Trophoblast cell (in vitro differentiated cells and primary cell): ENCODE results near the gene TEAD3.

Experiments
- DNase-seq, 2 donors: peaks; one replicate each; pipeline ENCODE4 v3.0.0-alpha.2; 2016
- H2AFZ ChIP-seq: 2 replicates; pipeline ENCODE4 v1.6.1; 2013; ENCODE audit warnings: low read length, moderate library complexity, mild to moderate bottlenecking; ENCODE audit not compliant: insufficient read depth, poor library complexity
- H2AK5ac ChIP-seq: 2 replicates; pipeline ENCODE4 v1.6.1; 2013; ENCODE audit warnings: mild to moderate bottlenecking, low read length
- H2BK120ac ChIP-seq: 2 replicates; pipeline ENCODE4 v1.6.1; 2013; ENCODE audit warnings: low read length, mild to moderate bottlenecking, moderate library complexity; ENCODE audit not compliant: insufficient read depth, poor library complexity
- H2BK12ac ChIP-seq: 2 replicates; pipeline ENCODE4 v1.6.1; 2013; ENCODE audit warnings: mild to moderate bottlenecking, low read length, moderate library complexity
- H2BK5ac ChIP-seq: 2 replicates; pipeline ENCODE4 v1.6.1; 2013; ENCODE audit warnings: low read length, low read depth, moderate library complexity, mild to moderate bottlenecking; ENCODE audit not compliant: poor library complexity
- H3K14ac ChIP-seq: 2 replicates; pipeline ENCODE4 v1.6.1; 2013; ENCODE audit warnings: mild to moderate bottlenecking, low read length
- H3K18ac ChIP-seq: 2 replicates; pipeline ENCODE4 v1.6.1; 2013; ENCODE audit warnings: mild to moderate bottlenecking, low read length
- H3K23ac ChIP-seq: 2 replicates; pipeline ENCODE4 v1.6.1; 2013; ENCODE audit warnings: low read length
- H3K27ac ChIP-seq: 2 replicates; pipeline ENCODE4 v1.5.1; 2013; ENCODE audit warnings: low read depth, mild to moderate bottlenecking, inconsistent platforms, low read length, moderate library complexity
- H3K27me3 ChIP-seq: 2 replicates; pipeline ENCODE4 v1.6.1; 2013; ENCODE audit warnings: inconsistent platforms, mild to moderate bottlenecking, low read length, moderate library complexity; ENCODE audit not compliant: insufficient read depth
- H3K36me3 ChIP-seq, 2 experiments: 1 replicate in 1 of 2; 2 replicates in 1 of 2; pipeline ENCODE4 v1.6.1; 2013; ENCODE audit warnings: low read length in 2 of 2, mild to moderate bottlenecking in 2 of 2, moderate library complexity in 1 of 2; ENCODE audit not compliant: insufficient read depth in 2 of 2, control insufficient read depth in 1 of 2
- H3K4ac ChIP-seq: 2 replicates; pipeline ENCODE4 v1.6.1; 2013; ENCODE audit warnings: low read depth, mild to moderate bottlenecking, low read length, moderate library complexity
- H3K4me1 ChIP-seq, 2 experiments: 1 replicate in 1 of 2; 2 replicates in 1 of 2; pipeline ENCODE4 v1.6.1; 2013; ENCODE audit warnings: low read length in 2 of 2, mild to moderate bottlenecking in 2 of 2, moderate library complexity in 1 of 2; ENCODE audit not compliant: insufficient read depth in 2 of 2, control insufficient read depth in 1 of 2
- H3K4me2 ChIP-seq: 2 replicates; pipeline ENCODE4 v1.6.1; 2013; ENCODE audit warnings: inconsistent platforms, mild to moderate bottlenecking, low read length, moderate library complexity
- H3K4me3 ChIP-seq: 2 replicates; pipeline ENCODE4 v1.5.1; 2013; ENCODE audit warnings: mild to moderate bottlenecking, low read depth, low read length, inconsistent platforms
- H3K79me1 ChIP-seq: one replicate; pipeline ENCODE4 v1.6.1; 2013; ENCODE audit warnings: low read length
- H3K79me2 ChIP-seq: 2 replicates; pipeline ENCODE4 v1.6.1; 2013; ENCODE audit warnings: low read length, mild to moderate bottlenecking; ENCODE audit not compliant: control insufficient read depth, insufficient read depth, poor library complexity
- H3K9ac ChIP-seq: 2 replicates; pipeline ENCODE4 v1.6.1; 2013; ENCODE audit warnings: mild to moderate bottlenecking, low read length
- H3K9me3 ChIP-seq: 2 replicates; pipeline ENCODE4 v1.6.1; 2013; ENCODE audit warnings: low read depth, mild to moderate bottlenecking, control low read depth, inconsistent platforms, low read length; ENCODE audit not compliant: insufficient read depth
- H4K12ac ChIP-seq: 2 replicates; pipeline ENCODE4 v1.6.1; 2013; ENCODE audit warnings: low read depth, mild to moderate bottlenecking, low read length, moderate library complexity
- H4K8ac ChIP-seq: 2 replicates; pipeline ENCODE4 v1.6.1; 2013; ENCODE audit warnings: low read depth, mild to moderate bottlenecking, low read length, moderate library complexity
- H4K91ac ChIP-seq: one replicate; pipeline ENCODE4 v1.6.1; 2013; ENCODE audit warnings: low read depth, mild to moderate bottlenecking, low read length, moderate library complexity
- WGBS: extraction: QIAGEN DNeasy Blood & Tissue Kit; methylation state at CpG from one replicate; pipeline ENCODE4 v1.1.7; 2013; ENCODE audit warnings: missing lambda C conversion rate; ENCODE audit not compliant: insufficient read length, insufficient coverage; ENCODE audit errors: extremely low coverage; 5-methylcytosine and 5-hydroxymethylcytosine counted together

Gene TEAD3

GRCh38 chr6:35508027-35508426, 11.1 kb upstream of the TEAD3 start:
- Histone ChIP-seq H3K4me1 (no peaks in the 10 kb centered on the region), H2AFZ (no peak overlapping the region), H3K27ac (no peak overlapping the region), H3K18ac (no peak overlapping the region), H2BK12ac (no peak overlapping the region), H4K12ac (no peak overlapping the region), H3K4me2 (no peak overlapping the region), H2AK5ac (no peak overlapping the region), H2BK5ac (no peak overlapping the region), H3K14ac (no peak overlapping the region), H3K79me1 (no peaks in the 10 kb centered on the region), H3K79me2 (no peaks in the 10 kb centered on the region), H3K23ac (no peak overlapping the region), H3K9ac (no peak overlapping the region), H4K8ac (no peak overlapping the region), H4K91ac (no peak overlapping the region), H2BK120ac (no peak overlapping the region), H3K36me3 (no peaks in the 10 kb centered on the region), H3K4ac (no peak overlapping the region), H3K27me3 (no peaks in the 10 kb centered on the region), H3K4me3 (no peak overlapping the region), H3K9me3 (no peaks in the 10 kb centered on the region)
- WGBS: no CpG with 5 or more reads among the region's 2 CpGs
- no peak for DNase-seq

- Histone ChIP-seq H3K79me2 (no peaks in the 10 kb centered on the region), H3K4me2 (no peak overlapping the region), H3K27me3 (no peaks in the 10 kb centered on the region), H3K23ac (no peak overlapping the region), H3K9me3 (no peaks in the 10 kb centered on the region), H2AFZ (no peak overlapping the region), H4K91ac (no peak overlapping the region), H2AK5ac (no peak overlapping the region), H2BK12ac (no peak overlapping the region), H4K12ac (no peak overlapping the region), H3K79me1 (no peaks in the 10 kb centered on the region), H3K4me3 (no peak overlapping the region), H3K18ac (no peak overlapping the region), H3K4ac (no peak overlapping the region), H4K8ac (no peak overlapping the region), H3K14ac (no peak overlapping the region), H2BK120ac (no peak overlapping the region), H3K27ac (no peak overlapping the region), H3K4me1 (no peaks in the 10 kb centered on the region), H3K9ac (no peak overlapping the region), H2BK5ac (no peak overlapping the region), H3K36me3 (no peaks in the 10 kb centered on the region)
- no CpG with 5 or more reads among the region's 2 CpGs for WGBS
- DNase-seq: no peak
Measured at GRCh38 chr6:35507221-35507620, 10.3 kb upstream of the TEAD3 start.

- no peak overlapping the region for H2AFZ ChIP-seq
- H2AK5ac ChIP-seq: no peak overlapping the region
- H3K4me1 ChIP-seq: no peaks in the 10 kb centered on the region
- H3K4me2 ChIP-seq: no peak overlapping the region
- H3K4ac ChIP-seq: no peak overlapping the region
- WGBS: no CpG with 5 or more reads among the region's 3 CpGs
- H3K23ac ChIP-seq: no peak overlapping the region
- H3K18ac ChIP-seq: no peak overlapping the region
- H4K8ac ChIP-seq: no peak overlapping the region
- H2BK120ac ChIP-seq: no peak overlapping the region
- DNase-seq: no peak
- H3K27me3 ChIP-seq: no peaks in the 10 kb centered on the region
- H2BK12ac ChIP-seq: no peak overlapping the region
- no peak overlapping the region for H3K27ac ChIP-seq
- H3K36me3 ChIP-seq: no peaks in the 10 kb centered on the region
- no peaks in the 10 kb centered on the region for H3K79me1 ChIP-seq
- H3K9me3 ChIP-seq: no peaks in the 10 kb centered on the region
- no peak overlapping the region for H2BK5ac ChIP-seq
- H3K14ac ChIP-seq: no peak overlapping the region
- H3K4me3 ChIP-seq: no peak overlapping the region
- H3K9ac ChIP-seq: no peak overlapping the region
- no peaks in the 10 kb centered on the region for H3K79me2 ChIP-seq
- H4K12ac ChIP-seq: no peak overlapping the region
- H4K91ac ChIP-seq: no peak overlapping the region
Measured at GRCh38 chr6:35506536-35506935, 9.7 kb upstream of the TEAD3 start.

GRCh38 chr6:35505999-35506412, 9.1 kb upstream of the TEAD3 start:
- Histone ChIP-seq H2BK12ac (no peak overlapping the region), H3K79me2 (no peaks in the 10 kb centered on the region), H3K18ac (no peak overlapping the region), H3K4ac (no peak overlapping the region), H3K14ac (no peak overlapping the region), H3K36me3 (no peaks in the 10 kb centered on the region), H3K79me1 (no peaks in the 10 kb centered on the region), H3K4me3 (no peak overlapping the region), H3K23ac (no peak overlapping the region), H2AK5ac (no peak overlapping the region), H3K9ac (no peak overlapping the region), H4K8ac (no peak overlapping the region), H3K27ac (no peak overlapping the region), H2BK5ac (no peak overlapping the region), H3K4me1 (no peaks in the 10 kb centered on the region), H3K27me3 (no peaks in the 10 kb centered on the region), H3K9me3 (no peaks in the 10 kb centered on the region), H3K4me2 (no peak overlapping the region), H2BK120ac (no peak overlapping the region), H4K12ac (no peak overlapping the region), H4K91ac (no peak overlapping the region), H2AFZ (no peak overlapping the region)
- no CpG with 5 or more reads among the region's 21 CpGs for WGBS
- no peak for DNase-seq
